ENCODE results near the gene HJV.
A peak's percentile ranks its signal among the peaks of the same experiment; 100 is the strongest.
"Not testable (repeated sequence)": the region's sequence is repeated elsewhere in the genome, so short reads cannot be mapped to it uniquely, and the experiment has no call there.

HJV gene

GRCh38 chr1:146021622-146022402 is at the start of gene HJV:
Gene HJV (minus strand): TSS chr1:146021735. CDS start chr1:146020231, 1,504 bp downstream.
- Histone ChIP-seq H3K9me3 (ENCODE audit: control insufficient read depth, insufficient read depth, low read length) (no peaks in the 10 kb centered on the region), H3K9ac (ENCODE audit: low read depth, low read length) (no peak within 1 kb of the TSS), H3K36me3 (ENCODE audit: insufficient read depth, low read length) (no peaks in the 10 kb centered on the region), H3K4me1 (ENCODE audit: insufficient read depth, low read length) (peaks cover 15% of the 10 kb centered on the region)

DNA sequence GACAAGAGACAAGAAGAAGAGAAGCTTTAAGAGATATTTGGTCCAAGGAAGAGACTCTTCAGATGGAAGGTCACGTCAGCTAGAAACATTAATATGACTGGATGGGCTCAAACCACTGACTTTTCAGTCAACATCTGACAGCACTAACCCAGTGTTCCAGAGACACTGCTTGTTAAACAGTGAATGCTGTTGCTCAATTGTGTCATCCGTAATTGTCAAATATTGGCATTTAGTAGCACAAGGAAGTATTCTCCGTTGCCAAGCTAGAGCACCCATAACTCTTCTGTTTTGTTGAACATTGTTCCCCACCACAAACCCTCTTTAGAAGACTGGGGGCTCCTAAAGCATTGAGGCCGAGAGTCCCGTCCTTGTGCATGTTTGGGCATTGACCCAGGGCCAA is 37.6 kb upstream of the HJV start:
- H3K36me3 ChIP-seq (ENCODE audit: insufficient read depth, low read length); H3K4me1 ChIP-seq (ENCODE audit: insufficient read depth, low read length); H3K9me3 ChIP-seq (ENCODE audit: control insufficient read depth, insufficient read depth, low read length); H3K9ac ChIP-seq (ENCODE audit: low read depth, low read length): not testable (repeated sequence)

DNA sequence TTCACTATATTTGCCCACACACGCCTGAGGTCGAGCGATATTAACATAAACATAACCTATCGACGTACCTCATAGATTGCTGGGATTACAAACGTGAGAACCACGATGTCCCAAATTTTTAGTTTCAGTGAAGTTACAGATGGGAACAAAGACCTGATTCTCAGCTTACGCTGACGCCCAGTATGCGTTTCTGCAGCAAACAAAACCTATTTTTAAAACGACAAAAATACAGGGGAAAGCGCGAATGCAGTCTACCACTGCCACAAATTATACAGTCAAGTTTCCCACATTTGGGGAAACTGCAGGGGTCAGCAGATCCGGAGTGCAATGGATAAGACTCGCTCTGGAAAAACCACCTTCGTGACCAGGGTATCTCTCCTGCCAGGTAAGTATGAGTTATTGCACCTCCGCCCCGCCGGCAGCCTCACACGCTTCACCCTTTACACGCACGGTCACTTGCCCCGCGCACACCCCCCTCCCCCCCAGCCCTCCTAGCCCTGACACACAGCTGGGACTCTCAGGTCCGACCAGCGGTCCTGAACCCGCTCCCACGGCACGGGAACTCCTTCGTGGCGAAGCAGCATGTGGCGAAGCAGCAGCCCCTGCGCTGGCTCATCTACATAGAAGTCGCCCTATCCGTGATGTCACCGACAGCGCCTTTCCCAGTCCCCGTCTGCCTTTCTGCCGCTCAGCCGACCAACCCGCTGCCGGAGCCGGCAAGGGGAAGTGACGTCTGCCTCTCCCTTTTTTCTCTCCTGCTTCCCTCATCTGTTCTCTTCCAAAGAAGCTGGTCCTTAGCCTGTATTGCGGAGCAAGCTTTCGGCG is 30.5 kb upstream of the HJV start:
- H3K9ac ChIP-seq (ENCODE audit: low read depth, low read length) = peak overlapping the region; percentile 25

DNA sequence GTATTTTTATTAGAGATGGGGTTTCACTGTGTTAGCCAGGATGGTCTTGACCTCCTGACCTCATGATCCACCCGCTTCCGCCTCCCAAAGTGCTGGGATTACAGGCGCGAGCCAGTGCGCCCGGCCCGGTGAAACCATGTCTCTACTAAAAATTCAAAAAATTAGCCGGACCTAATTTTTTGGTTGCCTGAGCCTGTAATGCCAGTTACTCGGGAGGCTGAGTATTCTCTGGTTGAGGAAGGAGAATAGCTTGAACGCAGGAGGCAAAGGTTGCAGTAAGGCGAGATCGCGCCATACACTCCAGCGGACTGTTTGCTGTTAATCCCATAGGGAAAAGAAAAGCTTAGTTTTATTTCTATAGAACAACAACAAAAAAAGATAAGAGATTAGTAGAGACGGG is 29.9 kb upstream of the HJV start:
- H3K9ac ChIP-seq (ENCODE audit: low read depth, low read length) = peak overlapping the region; percentile 25; the same call in 1 of the 2 replicates
- no peaks in the 10 kb centered on the region for H3K36me3 ChIP-seq (ENCODE audit: insufficient read depth, low read length)
- 0 out of 2 replicates have a peak, but pooled peaks cover 4% of the 10 kb centered on the region for H3K4me1 ChIP-seq (ENCODE audit: insufficient read depth, low read length)
- H3K9me3 ChIP-seq (ENCODE audit: control insufficient read depth, insufficient read depth, low read length) = no peaks in the 10 kb centered on the region

More for the DNA sequence above, 30.5 kb upstream of the HJV start:
- not testable (repeated sequence) for H3K9me3 ChIP-seq (ENCODE audit: control insufficient read depth, insufficient read depth, low read length); H3K36me3 ChIP-seq (ENCODE audit: insufficient read depth, low read length); H3K4me1 ChIP-seq (ENCODE audit: insufficient read depth, low read length)

GRCh38 chr1:146050652-146050963 is 29.1 kb upstream of the HJV start:
- H3K4me1 ChIP-seq (ENCODE audit: insufficient read depth, low read length); H3K9me3 ChIP-seq (ENCODE audit: control insufficient read depth, insufficient read depth, low read length); H3K9ac ChIP-seq (ENCODE audit: low read depth, low read length); H3K36me3 ChIP-seq (ENCODE audit: insufficient read depth, low read length): not testable (repeated sequence)

DNA sequence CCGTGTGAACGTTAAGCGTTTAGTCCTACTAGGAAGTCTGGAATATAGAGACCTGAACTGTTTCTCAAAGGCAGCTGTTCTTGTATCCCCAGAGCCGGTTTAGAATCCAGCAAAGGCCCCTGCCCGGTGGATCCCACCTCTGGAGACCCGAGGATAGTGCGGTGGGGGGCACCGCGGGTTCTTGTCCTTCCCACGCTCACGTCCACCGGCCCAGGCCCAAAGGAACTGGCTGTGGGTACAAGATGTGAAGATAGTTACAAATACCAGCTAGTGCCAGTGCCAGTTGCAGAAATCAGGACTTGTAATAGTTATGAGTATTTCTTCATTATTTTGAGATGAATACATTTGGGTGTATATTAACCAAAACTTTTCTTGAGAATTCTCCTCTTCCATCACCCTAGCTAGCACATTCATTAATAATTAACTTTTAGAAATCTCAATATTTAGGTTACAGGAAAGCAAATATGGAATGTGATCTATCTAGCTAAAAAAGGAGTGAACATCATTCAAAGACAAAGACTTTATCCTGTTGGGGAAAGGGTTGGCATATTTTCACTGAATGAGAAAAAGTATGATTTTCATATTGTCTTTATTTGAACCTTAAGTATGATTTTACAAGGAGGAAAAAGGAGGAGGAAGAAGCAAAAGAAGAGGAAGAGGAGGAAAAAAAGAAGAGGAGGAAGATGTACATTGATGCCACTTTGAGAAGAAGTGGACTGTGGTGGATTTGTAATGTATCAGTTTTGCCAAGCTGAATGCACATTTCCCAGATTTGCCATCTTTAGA is 28.5 kb upstream of the HJV start:
- H3K9me3 ChIP-seq (ENCODE audit: control insufficient read depth, insufficient read depth, low read length); H3K4me1 ChIP-seq (ENCODE audit: insufficient read depth, low read length); H3K36me3 ChIP-seq (ENCODE audit: insufficient read depth, low read length); H3K9ac ChIP-seq (ENCODE audit: low read depth, low read length): not testable (repeated sequence)

DNA sequence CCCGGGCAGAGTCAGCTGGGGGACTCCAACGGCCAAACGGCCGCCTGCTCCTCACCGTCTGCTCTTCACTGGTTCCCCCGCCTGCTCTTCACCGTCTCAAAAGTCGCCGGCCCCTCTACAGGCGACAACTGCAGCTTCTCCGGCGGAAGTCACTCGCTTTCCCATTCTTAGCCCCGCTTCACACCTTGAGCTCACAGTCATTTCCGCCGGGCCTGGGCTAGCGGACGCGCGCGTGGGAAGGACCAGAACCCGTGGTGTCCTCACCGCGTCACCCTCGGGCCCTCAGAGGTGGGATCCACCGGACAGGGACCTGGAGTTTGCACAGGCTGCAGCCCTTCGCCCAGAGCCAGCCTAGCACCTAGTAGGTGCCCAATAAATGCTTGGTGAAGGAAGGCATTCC is 27.9 kb upstream of the HJV start:
- Histone ChIP-seq H3K9me3 (ENCODE audit: control insufficient read depth, insufficient read depth, low read length) (no peaks in the 10 kb centered on the region), H3K36me3 (ENCODE audit: insufficient read depth, low read length) (no peaks in the 10 kb centered on the region), H3K4me1 (ENCODE audit: insufficient read depth, low read length) (0 out of 2 replicates have a peak, but pooled peaks cover 4% of the 10 kb centered on the region), H3K9ac (ENCODE audit: low read depth, low read length) (peak overlapping the region; percentile 3; the same call in 1 of the 2 replicates)

DNA sequence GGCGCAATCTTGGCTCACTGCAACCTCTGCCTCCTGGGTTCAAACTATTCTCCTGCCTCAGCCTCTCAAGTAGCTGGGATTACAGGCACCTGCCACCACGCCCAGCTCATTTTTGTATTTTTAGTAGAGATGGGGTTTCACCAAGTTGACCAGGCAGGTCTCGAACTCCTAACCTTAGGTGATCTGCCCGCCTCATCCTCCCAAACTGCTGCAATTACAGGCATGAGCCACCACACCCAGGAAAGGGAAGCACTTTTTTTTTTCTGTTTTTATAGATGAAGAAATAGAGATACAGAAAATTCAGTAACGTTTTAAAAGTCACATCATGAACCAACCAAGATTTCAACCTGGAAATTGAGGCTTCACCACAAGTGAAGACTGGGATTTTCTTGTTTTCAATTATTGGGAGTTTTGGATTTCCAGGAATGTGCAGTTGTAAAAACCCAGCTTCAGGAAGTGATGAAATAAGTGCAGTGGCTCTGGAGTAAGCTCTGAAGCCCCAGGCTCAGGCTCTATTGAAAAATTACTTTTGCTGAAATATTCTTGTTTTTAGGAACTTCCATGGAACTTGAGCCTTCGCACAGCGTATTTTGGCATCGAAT is 27.1 kb upstream of the HJV start:
- not testable (repeated sequence) for H3K9ac ChIP-seq (ENCODE audit: low read depth, low read length); H3K4me1 ChIP-seq (ENCODE audit: insufficient read depth, low read length); H3K36me3 ChIP-seq (ENCODE audit: insufficient read depth, low read length); H3K9me3 ChIP-seq (ENCODE audit: control insufficient read depth, insufficient read depth, low read length)

DNA sequence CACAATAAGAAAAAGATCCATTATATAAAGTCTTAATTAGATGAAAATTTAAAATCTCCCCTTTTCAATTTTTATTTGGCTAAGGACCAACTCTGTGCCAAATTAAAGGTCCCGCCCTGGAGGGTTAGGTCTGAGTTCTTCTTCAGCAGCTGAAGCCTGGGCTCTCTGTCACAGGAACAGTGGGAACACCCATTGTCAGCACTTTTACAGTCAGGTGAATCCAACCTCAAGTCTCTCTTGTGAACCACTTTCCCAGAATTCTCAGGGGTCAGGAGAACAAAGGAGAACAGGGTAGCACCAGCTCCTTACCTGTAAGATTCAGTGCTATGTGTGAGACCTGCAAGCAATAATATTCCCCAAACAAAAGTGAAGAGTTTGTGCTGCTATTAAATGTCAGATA is 25.1 kb upstream of the HJV start:
- Histone ChIP-seq H3K4me1 (ENCODE audit: insufficient read depth, low read length) (0 out of 2 replicates have a peak, but pooled peaks cover 4% of the 10 kb centered on the region), H3K9ac (ENCODE audit: low read depth, low read length) (no peak overlapping the region), H3K9me3 (ENCODE audit: control insufficient read depth, insufficient read depth, low read length) (no peaks in the 10 kb centered on the region), H3K36me3 (ENCODE audit: insufficient read depth, low read length) (no peaks in the 10 kb centered on the region)

DNA sequence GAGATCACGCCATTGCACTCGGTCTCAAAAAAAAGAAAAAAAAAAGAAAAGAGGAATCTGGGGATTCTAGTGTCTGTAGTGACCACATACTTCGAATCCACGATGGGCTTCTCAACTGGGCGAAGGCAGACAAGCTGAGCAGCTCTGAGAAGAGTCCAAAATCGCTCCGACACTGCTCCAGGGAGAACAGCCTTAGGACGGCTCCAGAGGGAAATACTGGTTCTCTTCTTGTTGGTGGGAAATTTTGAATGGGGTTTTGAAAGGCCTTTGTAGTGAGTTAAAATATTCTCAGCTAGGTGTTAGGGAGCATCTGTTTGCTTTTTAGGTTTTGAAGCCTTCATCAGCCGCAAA is 18.3 kb upstream of the HJV start:
- peak overlapping the region; percentile 88 for H3K9ac ChIP-seq (ENCODE audit: low read depth, low read length)
- H3K9me3 ChIP-seq (ENCODE audit: control insufficient read depth, insufficient read depth, low read length) = no peaks in the 10 kb centered on the region
- no peaks in the 10 kb centered on the region for H3K36me3 ChIP-seq (ENCODE audit: insufficient read depth, low read length)

DNA sequence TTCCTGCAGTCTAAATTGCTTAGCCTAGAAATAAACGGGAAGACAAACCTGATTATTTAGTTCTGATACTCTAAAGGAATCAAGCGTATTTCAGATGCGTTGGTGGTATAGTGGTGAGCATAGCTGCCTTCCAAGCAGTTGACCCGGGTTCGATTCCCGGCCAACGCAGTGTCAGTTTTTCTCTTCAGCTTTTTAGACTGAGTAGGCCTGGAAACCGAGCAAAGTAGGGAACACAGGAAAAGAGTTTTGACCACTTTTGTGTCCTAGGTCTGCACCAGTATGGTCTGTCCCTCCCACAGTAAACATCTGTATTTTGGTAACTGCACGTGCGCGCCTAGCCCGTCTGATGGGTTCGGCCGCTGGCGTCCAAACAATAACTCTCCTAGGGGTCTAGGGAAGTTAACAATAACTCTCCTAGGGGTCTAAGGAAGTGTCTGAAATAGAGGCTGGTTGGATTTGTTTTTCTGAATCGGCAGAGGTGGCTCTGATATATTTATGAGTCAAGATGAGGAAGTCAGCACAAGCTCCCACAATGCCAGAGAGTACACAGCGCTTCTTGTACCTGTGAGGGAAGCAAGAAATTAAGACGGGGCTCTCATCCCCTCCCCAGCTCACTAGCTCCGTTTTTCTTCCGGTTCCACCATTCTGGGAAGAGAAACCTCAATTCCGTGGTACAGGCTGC is 15.6 kb upstream of the HJV start:
- peak overlapping the region; percentile 88 for H3K9ac ChIP-seq (ENCODE audit: low read depth, low read length)
- H3K9me3 ChIP-seq (ENCODE audit: control insufficient read depth, insufficient read depth, low read length) = no peaks in the 10 kb centered on the region
- no peaks in the 10 kb centered on the region for H3K36me3 ChIP-seq (ENCODE audit: insufficient read depth, low read length)
- H3K4me1 ChIP-seq (ENCODE audit: insufficient read depth, low read length) = peaks cover 4% of the 10 kb centered on the region; the same call in 1 of the 2 replicates

More for the DNA sequence above, 18.3 kb upstream of the HJV start:
- no peaks in the 10 kb centered on the region for H3K4me1 ChIP-seq (ENCODE audit: insufficient read depth, low read length)

- Histone ChIP-seq H3K9me3 (ENCODE audit: control insufficient read depth, insufficient read depth, low read length) (no peaks in the 10 kb centered on the region), H3K9ac (ENCODE audit: low read depth, low read length) (peak overlapping the region; percentile 60), H3K36me3 (ENCODE audit: insufficient read depth, low read length) (no peaks in the 10 kb centered on the region), H3K4me1 (ENCODE audit: insufficient read depth, low read length) (peaks cover 4% of the 10 kb centered on the region; the same call in 1 of the 2 replicates)
These were observed 14.9 kb upstream of the HJV start for GRCh38 chr1:146036241-146036964.

GRCh38 chr1:146035048-146035423 is 13.5 kb upstream of the HJV start:
- H3K4me1 ChIP-seq (ENCODE audit: insufficient read depth, low read length) = peaks cover 4% of the 10 kb centered on the region; the same call in 1 of the 2 replicates
- no peaks in the 10 kb centered on the region for H3K36me3 ChIP-seq (ENCODE audit: insufficient read depth, low read length)
- no peaks in the 10 kb centered on the region for H3K9me3 ChIP-seq (ENCODE audit: control insufficient read depth, insufficient read depth, low read length)
- peak overlapping the region; percentile 61 for H3K9ac ChIP-seq (ENCODE audit: low read depth, low read length)

All from ES-I3 (cell line).